Stimulated activated CD4-positive, alpha-beta T cell treated with anti-CD3 and anti-CD28 coated beads, TNF-alpha, amount 100 ng/mL, for 4 hours (primary cell): ENCODE data around the gene TSC22D4.
"Not testable (repeated sequence)": the region's sequence is repeated elsewhere in the genome, so short reads cannot be mapped to it uniquely, and the experiment has no call there.

Experiments used
- DNase-seq, 3 experiments: peaks; one replicate each; pipeline ENCODE4 v3.0.0-alpha.2; 2020; ENCODE audit warnings: low read depth in 3 of 3

TSC22D4 gene

DNA sequence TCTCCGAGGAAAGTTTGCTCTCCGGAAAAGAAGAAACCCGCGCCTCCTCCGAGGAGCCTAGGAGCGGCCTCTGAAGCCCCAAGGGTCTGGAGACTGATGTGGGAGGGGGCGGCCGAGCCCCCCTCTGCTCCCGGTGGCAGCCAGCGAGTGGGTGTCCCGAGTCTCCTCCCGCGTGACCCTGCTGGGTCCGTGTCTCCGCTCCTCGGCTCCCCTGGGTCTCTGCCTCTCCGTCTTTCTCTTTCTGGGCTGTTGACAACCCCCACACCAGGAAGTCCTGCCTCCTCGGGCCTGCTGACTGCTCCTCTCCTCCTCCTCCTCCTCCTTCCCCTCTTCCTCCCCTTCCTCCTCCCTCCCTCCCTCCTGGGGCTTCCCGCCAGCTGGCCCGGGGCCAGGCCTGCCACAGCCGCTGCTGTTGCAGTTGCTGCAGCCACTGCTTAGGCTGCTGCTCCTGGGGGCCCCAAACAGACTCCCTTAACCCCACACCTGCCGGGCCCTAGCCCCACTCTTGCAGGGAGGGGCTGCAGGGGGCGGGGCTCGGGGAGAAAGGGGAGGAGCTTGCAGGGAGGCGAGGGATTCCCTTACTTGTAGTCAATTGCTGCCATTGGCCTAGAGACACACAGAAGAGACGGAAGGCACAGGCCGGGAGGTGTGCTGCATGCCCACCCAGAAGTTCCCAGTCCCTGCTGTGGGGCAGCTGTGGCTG lies at the start of gene TSC22D4:
Gene TSC22D4 (minus strand): TSS at position 257 of the 703 bp plus-strand sequence. CDS start 1,176 bp downstream, outside the sequence.
- DNase-seq: peak; percentile 75 to 82 (median 80)

DNA sequence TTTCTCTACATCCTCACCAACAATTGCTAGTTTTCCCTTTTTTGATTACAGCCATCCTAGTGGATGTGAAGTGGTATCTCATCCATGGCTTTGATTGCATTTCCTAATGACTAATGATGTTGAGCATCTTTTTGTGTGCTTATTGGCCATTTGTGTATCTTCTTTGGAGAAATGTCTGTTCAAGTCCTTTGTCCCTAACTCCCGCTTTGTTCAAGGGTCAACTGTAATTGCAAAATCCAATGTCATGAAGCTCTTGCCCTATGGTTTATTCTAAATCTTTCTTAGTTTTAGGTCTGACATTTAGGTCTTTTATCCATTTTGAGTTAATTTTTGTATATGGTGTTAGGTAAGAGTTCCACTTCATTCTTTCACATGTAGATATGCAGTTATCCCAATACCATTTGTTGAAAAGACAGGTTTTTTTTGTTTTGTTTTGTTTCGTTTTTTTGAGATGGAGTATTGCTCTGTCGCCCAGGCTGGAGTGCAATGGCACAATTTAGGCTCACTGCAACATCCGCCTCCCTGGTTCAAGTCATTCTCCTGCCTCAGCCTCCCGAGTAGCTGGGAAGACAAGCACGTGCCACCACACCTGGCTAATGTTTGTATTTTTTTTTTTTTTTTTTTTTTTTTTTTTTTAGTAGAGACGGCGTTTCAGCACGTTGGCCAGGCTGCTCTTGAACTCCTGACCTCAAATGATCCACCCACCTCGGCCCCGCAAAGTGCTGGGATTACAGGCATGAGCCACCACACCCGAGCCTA lies 49.3 kb upstream of the TSC22D4 start:
- DNase-seq: not testable (repeated sequence)

DNA sequence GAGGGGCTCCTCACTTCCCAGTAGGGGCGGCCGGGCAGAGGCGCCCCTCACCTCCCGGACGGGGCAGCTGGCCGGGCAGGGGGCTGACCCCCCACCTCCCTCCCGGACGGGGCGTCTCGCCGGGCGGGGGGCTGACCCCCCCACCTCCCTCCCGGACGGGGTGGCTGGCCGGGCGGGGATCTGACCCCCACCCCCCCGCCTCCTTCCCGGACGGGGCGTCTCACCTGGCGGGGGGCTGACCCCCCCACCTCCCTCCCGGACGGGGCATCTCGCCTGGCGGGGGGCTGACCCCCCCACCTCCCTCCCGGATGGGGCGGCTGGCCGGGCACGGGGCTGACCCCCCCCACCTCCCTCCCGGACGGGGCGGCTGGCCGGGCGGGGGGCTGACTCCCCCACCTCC lies 44.2 kb upstream of the TSC22D4 start:
- not testable (repeated sequence) for DNase-seq

DNA sequence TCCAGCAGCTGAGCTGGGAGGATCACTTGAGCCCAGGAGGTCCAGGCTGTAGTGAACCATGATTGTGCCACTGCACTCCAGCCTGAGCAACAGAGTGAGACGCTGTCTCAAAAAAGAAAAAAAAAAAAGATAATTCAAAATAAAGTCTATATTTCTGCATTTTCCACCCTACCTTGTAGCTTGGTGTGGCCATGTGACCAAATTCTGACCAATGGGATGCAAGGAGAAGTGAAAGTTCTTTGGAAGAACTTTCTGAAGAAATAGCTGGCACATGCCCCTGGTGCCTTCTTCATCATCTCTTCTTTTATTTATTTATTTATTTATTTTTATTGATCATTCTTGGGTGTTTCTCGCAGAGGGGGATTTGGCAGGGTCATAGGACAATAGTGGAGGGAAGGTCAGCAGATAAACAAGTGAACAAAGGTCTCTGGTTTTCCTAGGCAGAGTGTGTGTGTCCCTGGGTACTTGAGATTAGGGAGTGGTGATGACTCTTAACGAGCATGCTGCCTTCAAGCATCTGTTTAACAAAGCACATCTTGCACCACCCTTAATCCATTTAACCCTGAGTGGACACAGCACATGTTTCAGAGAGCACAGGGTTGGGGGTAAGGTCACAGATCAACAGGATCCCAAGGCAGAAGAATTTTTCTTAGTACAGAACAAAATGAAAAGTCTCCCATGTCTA lies 43.0 kb upstream of the TSC22D4 start:
- not testable (repeated sequence) for DNase-seq

DNA sequence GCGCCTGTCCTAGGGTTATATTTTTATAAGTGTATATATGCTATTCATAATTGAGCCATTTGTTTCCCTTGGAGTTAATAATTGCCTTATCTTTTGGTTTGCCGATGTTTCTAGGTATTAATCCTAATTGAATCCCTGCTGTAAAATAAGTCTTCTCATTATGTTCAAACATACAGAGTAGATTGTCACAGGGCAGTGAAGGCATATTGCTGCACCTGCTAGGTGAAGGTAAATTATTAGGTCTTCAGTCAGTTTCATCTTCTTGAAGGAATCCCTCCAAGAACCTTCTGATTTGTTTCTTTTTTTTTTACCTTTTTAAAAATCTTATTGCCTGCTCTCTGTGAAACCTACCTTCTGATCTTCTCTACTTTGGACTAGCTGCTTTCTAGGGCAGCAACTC lies 42.1 kb upstream of the TSC22D4 start:
- no peak for DNase-seq

DNA sequence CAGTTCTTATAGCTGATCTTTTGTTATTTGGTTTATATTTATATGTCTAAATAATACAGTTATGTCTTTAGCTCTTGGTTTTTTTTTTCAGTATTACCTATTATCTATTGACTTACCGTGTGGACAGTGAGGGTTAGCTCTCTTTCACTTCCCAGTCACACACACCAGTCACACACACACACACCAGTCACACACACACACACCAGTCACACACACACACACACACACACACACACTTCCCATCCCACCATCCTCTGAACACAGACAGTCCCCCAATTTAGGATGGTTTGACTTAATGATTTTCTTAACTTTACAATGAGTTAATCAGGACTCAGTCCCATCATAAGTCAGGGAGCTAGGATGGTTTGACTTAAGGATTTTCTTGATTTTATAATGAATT lies 41.1 kb upstream of the TSC22D4 start:
- DNase-seq: no peak

DNA sequence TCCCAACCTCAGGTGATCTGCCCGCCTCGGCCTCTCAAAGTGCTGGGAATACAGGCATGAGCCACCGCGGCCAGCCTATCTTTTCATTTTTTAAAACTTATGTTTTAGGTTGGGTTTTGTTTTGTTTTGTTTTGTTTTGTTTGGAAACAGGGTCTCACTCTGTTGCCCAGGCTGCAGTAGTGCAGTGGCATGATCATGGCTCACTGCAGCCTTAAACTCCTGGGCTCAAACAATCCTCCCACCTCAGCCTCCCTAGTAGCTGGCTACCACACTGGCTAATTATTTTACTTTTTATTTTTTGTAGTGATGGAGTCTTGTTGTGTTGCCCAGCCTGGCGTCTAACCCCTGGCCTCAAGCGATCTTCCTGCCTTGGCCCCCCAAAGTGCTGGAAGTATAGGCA lies 40.6 kb upstream of the TSC22D4 start:
- no peak for DNase-seq

DNA sequence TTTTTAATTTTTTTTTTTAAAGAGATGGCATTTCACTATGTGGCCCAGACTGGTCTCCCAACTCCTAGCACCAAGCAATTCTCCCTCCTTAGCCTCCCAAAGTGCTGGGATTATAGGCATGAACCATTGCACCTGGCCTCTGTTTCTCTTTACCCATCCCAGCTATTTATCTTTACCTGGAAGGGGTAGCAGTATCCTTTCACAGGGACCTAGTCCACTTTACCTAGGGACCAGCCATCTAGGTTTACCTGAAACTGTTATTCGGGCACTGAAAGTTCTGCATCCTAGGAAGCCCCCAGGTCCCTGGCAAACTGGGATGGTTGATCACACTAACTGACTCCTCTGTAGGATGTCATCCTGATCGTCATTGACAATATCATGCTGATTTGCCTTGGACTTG lies 38.3 kb upstream of the TSC22D4 start:
- DNase-seq: no peak

DNA sequence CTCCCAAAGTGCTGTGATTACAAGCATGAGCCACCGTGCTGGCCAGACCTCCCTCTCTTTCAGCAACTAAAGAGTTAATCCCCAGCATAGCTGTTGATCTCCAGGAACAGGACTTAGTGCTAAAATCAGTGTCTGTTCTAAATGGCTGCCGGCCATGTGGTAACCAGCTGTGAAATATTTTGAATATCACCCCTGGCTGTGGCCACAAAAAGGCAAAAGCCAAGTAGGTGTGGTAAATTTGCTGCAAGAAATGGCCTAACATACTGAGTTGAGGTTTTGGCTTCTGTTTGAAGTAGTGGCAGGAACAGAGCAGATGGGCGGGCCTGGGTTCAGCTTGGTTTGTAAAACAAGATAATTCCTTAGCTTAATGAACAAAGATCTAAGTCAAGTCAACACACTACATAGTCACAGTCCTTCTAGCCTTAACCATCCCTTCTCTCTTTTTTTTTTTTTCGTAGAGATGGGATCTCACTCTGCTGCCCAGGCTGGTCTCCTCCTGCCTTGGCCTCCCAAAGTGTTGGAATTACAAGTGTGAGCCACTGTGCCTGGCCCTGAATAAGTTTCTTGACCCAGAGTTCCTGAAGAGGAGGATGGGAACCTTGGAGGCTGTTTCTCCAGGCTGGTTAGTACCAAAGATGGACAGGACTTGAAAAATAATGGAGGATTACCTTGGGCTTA lies 37.3 kb upstream of the TSC22D4 start:
- DNase-seq: no peak

DNA sequence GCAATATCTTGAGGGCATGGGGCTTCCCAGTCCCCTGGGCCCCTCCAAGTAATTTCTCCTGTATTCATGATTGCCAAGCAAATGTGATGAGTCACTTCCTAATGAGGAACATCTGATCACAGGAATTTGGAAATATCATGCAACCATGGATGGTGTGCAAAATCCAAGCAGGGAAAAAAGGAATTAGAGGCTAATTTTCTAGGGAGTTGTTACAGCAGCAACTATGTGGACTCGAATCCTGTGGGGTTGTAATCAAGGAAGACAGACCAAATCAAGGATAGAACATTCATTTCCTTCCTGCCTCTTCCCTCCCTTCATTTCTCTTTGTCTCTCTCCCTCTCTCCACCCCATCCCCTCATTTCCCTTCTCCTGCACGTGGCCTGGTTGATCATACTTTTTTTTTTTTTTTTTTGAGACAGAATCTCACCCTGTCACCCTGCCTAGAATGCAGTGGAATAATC lies 36.1 kb upstream of the TSC22D4 start:
- DNase-seq: no peak

DNA sequence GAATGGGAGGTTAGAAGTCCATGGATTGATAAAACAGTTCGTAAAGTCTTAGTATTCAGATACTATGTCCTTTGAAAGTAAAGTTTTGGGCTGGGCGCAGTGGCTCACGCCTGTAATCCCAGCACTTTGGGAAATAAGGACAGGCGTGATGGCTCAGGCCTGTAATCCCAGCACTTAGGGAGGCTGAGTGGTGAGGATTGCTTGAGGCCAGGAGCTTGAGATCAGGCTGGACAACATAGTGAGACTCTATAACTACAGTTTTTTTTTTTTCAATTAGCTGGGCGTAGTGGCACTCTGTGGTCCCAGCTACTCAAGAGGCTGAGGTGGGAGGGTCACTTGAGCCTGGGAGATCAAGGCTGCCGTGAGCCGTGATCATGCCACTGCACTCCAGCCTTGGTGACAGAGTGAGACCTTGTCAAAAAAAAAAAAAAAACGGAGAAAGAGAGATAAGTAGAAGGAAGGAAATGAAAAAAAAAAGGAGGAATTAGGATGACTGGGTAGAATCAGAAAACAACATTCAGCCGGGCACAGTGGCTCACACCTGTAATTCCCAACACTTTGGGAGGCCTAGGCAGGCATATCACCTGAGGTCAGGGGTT lies 34.3 kb upstream of the TSC22D4 start:
- no peak for DNase-seq

DNA sequence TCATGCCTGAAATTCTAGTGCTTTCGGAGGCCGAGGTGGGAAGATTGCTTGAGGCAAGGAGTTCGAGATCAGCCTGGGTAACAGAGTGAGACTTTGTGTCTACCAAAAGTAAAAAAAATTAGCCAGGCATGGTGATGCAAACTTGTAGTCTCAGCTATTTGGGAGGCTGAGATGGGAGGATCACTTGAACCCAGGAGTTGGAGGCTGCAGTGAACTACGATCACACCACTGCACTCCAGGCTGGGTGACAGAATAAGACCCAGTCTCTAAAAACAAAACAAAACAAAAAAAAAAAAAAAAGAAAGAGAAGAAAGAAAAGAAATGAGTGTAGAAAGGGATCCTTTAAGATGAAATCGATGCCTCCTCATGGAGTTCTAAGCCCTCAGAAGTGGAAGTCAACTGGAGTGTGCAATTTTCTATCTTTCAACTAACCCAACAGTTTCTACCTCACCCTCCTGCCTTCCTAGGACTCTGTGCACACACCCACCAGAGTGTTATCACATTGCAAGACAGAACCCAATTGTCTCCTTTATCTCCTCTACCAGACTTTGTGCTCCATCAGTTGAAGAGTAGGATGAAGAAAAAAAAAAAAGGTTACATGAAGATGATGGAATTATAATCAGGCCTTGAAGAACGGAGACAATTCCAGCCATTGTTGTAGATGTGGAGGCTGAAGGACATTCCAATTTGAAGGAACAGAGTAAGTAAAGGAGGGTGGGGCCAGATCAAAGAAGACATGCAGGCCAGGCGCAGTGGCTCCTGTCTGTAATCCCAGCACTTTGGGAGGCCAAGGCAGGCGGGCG lies 31.6 kb upstream of the TSC22D4 start:
- DNase-seq: no peak

DNA sequence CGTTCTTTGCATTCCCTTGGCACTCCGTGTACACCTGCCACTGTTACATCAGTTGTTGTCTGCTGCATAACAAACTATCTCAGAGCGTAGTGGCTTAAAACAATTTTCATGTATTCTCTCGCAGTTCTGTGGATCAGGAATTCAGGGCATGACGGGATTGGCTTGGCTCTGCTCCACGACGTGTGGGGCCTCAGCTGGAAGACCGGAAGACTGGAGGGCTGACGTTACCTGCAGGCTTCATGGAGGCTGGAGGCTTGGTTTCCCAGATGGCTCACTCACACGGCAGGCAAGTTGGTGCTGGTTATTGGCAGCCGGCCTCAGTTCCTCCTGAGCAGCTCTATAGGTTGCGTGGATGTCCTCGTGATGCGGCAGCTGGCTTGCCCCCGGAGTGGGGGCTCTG lies 30.2 kb upstream of the TSC22D4 start:
- no peak for DNase-seq

DNA sequence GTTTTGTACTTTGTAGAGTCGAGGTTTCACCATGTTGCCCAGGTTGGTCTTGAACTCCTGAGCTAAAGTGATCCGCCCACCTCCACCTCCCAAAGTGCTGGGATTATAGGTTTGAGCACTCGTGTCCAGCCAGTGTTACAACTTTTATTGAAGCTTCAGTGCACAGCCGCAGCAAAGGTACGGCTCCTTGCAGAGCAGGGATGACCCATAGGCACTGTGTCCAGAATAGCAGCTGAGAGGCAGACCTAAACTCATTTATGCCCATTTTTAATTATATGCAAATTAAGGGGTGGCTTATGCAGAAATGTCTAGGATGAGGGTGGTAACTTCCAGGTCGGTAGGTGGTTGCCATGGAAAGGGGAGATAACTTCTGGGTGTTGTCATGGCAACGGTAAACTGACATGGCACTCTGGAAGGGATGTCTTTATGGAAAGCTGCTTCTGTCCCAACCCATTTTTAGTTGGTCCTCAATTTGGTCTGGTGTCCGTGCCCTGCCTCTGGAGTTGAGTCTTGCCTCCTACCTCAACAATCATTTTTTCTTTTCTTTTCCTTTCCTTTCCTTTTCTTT lies 27.4 kb upstream of the TSC22D4 start:
- DNase-seq: no peak

DNA sequence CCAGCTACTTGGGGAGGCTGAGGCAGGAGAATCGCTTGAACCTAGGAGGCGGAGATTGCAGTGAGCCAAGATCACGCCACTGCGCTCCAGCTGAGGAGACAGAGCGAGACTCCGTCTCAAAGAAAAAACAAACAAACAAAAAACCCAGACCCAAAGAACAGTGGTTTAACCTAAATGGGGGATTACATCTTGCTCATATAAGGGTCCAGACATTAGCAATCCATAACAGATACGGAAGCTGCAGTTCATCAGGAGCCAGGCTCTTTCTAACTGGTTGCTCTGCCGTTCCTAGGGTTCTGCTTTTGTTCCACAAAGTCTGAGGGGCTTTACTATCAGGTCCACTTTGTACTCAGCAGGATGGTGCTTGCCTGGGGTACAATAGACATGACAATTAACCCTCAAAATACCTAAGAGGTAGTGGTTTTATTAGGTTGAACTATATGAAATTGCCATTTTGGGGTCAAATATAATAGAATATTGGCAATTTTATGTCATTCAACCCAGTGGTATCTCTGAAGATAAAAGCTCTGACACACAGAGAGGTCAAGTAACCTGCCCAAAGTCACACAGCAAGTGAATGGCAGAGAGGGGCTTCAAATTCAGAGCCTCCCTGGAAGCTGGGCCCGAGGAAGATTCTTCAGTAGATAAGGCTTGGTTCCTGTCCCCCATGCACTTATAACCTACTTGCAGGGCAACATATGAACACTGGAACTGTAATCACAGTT lies 26.0 kb upstream of the TSC22D4 start:
- DNase-seq: no peak

DNA sequence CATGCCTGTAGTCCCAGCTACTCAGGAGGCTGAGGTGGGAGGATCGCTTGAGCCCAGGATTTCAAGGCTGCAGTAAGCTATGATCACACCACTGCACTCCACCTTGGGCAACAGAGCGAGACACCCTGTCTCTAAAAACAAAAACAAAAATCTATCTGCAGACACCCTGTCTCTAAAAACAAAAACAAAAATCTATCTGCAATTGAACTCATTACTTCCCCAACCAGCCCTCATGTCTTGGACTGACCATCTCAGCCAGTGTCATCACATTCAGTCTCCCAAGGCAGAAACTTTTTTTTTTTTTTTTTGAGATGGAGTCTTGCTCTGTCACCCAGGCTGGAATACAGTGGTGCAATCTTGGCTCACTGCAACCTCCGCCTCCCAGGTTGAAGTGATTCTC lies 25.0 kb upstream of the TSC22D4 start:
- not testable (repeated sequence) for DNase-seq

DNA sequence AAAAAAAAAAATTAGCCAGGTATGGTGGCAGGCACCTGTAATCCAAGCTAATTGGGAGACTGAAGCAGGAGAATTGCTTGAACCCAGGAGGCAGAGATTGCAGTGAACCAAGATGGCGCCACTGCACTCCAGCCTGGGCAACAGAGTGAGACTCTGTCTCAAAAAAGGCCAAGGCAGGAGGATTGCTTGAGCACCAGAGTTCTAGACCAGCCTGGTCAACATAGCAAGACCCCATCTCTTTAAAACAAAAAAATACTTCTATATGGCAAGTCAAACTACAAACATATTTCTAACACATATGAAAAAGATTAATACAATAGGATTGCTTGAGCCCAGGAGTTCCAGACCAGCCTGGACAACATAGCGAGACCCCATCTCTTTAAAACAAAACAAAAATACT lies 21.7 kb upstream of the TSC22D4 start:
- DNase-seq: not testable (repeated sequence)

DNA sequence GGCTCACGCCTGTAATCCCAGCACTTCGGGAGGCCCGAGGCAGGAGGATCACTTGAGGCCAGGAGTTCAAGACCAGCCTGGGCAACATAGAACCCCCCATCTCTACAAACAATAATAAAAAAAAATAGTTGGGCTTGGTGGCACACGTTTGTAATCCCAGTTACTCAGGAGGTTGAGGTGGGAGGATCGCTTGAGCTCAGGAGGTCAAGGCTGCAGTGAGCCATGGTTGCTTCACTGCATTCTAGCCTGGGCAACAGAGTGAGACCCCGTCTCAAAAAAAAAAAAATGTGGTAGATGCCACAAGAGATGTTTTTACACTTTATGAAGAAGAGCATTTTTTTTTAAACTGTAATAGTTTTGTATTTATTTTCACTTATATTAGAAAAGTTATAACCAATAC lies 17.5 kb upstream of the TSC22D4 start:
- no peak for DNase-seq

DNA sequence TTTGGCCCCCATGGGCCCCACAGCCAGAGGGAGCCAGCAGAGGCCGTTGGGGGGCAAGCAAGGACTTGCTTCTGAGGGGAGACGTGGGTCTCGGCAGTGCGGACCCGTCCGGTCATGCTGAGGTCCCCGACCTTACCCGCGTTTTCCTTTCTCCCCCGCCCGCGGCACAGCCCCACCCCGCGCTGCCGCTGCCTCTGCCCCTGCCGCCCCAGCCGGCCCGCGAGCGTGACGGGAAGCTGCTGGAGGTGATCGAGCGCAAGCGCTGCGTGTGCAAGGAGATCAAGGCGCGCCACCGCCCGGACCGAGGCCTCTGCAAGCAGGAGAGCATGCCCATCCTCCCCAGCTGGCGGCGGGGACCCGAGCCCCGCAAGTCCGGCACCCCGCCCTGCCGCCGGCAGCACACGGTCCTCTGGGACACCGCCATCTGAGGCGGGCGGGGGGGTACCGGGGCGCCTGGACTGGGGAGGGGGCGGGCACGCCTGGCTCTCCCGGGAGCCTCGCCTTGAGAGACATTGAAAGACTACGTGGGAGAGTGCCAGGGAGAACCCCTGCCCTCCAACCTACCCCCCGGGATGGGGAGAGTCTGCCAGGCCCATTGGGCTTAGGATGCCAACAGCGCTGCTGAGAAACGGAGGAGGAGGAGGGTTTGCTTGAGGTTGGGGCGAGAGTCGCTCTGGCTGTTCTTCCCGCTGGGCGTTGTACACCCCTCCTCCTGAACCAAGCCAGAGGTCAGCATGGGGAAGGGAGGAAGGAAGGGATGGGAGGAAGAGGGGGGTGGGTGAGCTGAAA lies 14.7 kb upstream of the TSC22D4 start:
- peak; percentile 24 to 33 (median 28) for DNase-seq
